Measurements from ENCODE around the gene UGT1A4.
"Not testable (repeated sequence)": the region's sequence is repeated elsewhere in the genome, so short reads cannot be mapped to it uniquely, and the experiment has no call there.

UGT1A4 gene

DNA sequence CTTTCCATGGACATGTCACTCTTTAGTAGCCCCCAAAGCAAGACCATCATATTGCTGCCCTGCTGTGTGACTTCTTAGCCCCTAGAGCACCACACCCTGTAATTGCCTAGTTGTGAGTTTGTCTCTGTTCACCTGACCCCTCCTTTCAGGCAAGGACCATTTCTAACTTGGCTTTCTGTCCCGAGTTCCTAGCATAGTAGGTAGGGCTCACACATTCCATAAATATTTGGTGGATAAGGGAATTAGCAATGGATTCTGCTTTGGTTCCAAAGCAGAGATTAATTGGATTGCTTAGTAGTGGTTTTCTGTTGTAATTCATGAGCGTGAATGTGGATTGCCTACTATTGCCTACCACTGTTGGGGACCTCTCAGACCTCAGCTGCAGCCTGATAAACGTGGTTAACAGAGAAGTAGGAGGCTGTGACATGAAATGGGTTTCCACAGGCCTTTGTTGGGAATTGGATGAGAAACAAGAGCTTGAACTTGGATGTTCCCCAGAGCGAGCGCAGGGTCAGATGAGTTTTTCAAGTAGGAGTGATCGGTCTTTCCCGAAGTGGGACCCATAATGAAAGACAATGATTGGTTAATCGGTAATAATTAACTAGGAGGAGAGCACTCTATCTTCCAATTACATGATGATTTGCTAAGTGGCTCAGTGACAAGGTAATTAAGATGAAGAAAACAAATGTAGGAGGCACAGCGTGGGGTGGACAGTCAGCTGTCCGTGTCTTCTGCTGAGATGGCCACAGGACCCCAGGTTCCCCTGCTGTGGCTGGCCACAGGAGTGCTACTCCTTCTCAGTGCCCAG, 28.1 kb downstream of the UGT1A4 start:
- in situ Hi-C loops (cut with MboI; ENCODE audit: low sequenced_read_pairs): no loop called here

DNA sequence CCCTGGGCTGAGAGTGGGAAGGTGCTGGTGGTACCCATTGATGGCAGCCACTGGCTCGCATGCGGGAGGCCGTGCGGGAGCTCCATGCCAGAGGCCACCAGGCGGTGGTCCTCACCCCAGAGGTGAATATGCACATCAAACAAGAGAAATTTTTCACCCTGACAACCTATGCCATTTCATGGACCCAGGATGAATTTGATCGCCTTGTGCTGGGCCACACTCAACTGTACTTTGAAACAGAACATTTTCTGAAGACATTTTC, 28.7 kb downstream of the UGT1A4 start:
- in situ Hi-C loops (cut with MboI; ENCODE audit: low sequenced_read_pairs): no loop called here

DNA sequence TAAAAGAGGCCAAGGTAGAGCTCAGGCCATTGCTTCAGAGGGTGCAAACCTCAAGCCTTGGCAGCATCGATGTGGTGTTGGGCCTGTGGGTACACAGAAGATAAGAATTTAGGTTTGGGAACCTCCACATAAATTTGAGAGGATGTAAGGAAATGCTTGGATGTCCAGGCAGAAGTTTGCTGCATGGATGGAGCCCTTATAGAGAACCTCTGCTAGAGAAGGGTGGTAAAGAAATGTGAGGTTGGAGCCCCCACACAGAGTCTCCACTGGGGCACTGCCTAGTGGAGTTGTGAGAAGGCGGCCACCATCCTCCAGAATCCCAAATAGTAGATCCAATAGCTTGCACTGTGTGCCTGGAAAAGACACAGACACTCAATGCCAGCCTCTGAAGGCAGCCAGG, 32.2 kb downstream of the UGT1A4 start:
- in situ Hi-C loops (cut with MboI; ENCODE audit: low sequenced_read_pairs): not testable (repeated sequence)

DNA sequence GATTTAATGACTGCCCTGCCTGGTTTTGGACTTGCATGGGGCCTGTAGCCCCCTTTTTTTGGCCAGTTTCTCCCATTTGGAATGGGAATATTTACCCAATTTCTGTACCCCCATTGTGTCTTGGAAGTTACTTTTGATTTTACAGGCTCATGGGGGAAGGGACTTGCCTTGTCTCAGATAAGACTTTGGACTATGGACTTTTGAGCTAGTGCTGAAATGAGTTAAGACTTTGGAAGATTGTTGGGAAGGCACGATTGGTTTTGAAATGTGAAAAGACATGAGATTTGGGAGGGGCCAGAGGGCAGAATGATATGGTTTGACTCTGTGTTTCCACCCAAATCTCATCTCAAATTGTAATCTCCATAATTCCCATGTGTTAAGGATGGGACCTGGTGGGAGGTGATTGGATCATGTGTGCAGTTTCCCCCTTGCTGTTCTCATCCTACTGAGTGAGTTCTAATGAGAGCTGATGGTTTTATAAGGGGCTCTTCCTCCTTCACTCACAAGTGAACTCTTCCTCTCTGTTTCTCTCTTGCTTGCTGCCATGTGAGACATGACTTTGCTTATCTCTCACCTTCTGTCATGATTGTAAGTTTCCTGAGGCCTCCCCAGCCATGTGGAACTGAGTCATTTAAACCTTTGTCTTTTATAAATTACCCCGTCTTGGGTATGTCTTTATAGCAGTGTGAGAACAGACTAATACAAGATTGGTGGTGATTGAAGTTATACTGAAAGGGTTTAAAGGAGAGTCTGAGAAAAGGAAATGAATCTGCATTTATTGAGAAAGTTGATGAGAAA, 32.9 kb downstream of the UGT1A4 start:
- in situ Hi-C loops (cut with MboI; ENCODE audit: low sequenced_read_pairs): not testable (repeated sequence)

DNA sequence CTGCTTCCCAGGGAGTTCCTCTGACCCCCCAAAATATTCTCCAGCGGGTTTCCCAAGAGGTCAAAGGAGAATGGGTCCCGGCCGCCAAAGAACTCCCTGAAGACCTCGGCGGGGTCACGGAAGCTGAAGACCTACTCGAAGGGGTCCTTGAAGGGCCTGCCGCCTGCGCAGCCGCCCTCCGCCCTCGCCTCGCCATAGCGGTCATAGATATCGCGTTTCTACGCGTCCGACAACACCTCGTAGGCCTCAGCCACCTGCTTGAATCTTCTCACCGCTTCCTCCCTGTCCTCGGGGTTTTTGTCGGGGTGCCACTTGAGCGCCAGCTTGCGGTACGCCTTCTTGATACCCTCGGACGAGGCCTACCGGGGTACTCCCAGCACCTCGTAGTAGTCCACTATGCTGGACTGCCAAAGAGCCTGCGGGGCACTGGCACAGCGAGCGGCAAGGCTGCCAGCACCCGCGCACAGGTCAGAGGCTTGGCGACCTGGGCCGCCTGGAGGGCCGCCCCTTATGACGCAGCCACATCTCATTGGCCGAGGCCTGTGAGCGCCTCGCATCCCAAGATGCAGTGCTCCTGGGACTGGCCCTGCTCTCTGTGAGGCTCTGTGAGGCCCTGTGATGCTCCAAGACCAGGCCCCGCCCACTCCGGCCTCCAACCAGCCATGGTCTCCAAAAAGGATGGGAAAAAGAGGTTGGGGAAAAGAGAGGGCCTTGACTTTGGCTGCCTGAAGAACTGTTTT, 36.5 kb downstream of the UGT1A4 start:
- in situ Hi-C loops (cut with MboI; ENCODE audit: low sequenced_read_pairs): no loop called here

DNA sequence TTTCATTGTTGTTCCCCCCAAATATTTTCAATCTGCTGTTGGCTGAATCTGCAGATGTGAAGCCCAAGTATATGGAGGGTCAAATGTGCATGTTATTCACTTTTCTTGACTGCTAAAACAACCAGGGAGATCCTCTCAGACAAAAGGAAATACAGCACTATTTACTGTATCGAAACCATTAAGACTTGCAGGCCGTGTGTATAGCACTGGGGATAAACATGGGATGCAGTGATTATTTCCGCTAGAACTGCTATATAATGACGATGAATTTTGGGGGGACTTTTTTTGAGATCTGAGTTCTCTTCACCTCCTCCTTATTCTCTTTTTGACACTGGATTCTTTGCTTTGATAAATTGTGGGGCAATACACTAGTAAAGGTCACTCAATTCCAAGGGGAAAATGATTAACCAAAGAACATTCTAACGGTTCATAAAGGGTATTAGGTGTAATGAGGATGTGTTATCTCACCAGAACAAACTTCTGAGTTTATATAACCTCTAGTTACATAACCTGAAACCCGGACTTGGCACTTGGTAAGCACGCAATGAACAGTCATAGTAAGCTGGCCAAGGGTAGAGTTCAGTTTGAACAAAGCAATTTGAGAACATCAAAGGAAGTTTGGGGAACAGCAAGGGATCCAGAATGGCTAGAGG, 38.0 kb downstream of the UGT1A4 start:
- in situ Hi-C loops (cut with MboI; ENCODE audit: low sequenced_read_pairs): no loop called here

DNA sequence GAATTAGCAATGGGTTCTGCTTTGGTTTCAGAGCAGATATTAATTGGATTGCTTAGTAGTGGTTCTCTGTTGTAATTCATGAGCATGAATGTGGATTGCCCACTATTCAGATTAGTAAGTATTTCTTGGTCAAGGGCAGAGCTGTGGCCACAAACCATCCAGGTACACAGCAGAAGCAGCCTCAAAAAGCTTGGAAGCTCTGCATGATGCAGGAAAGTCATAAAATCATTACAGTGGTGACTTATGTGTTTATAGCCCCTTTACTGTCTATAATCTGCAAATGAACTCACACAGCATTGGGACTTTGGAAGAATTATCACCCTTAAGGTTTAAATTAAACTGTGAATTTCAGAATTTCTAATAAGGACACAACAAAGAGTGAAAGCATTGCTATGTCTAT, 39.6 kb downstream of the UGT1A4 start:
- in situ Hi-C loops (cut with MboI; ENCODE audit: low sequenced_read_pairs): no loop called here

DNA sequence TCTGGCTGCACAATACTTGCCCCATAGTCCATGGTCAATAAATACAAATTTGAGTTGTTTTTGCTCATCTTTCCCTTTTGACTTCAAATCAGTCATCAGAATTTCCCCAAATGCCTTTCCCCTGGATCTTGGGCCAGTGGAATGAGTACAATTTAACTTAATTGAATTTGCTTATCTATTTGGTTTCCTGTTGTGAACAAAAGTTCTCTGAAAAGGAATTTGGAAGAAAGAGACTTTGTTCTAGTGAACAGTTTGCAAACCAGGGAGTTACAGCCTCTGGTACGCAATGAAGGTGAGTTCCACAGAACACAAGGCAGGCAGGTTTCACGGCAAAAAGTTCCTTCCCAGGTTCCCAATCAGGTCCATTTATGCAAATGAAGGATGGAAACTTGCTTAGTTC, 40.3 kb downstream of the UGT1A4 start:
- in situ Hi-C loops (cut with MboI; ENCODE audit: low sequenced_read_pairs): no loop called here

DNA sequence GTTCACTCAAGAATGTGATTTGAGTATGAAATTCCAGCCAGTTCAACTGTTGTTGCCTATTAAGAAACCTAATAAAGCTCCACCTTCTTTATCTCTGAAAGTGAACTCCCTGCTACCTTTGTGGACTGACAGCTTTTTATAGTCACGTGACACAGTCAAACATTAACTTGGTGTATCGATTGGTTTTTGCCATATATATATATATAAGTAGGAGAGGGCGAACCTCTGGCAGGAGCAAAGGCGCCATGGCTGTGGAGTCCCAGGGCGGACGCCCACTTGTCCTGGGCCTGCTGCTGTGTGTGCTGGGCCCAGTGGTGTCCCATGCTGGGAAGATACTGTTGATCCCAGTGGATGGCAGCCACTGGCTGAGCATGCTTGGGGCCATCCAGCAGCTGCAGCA, 41.5 kb downstream of the UGT1A4 start, which contains the start of gene UGT1A1:
Gene UGT1A1 (plus strand): TSS at position 228 of the 400 bp plus-strand sequence. CDS start 18 bp downstream, at position 246.
- in situ Hi-C loops (cut with MboI; ENCODE audit: low sequenced_read_pairs): no loop called here

DNA sequence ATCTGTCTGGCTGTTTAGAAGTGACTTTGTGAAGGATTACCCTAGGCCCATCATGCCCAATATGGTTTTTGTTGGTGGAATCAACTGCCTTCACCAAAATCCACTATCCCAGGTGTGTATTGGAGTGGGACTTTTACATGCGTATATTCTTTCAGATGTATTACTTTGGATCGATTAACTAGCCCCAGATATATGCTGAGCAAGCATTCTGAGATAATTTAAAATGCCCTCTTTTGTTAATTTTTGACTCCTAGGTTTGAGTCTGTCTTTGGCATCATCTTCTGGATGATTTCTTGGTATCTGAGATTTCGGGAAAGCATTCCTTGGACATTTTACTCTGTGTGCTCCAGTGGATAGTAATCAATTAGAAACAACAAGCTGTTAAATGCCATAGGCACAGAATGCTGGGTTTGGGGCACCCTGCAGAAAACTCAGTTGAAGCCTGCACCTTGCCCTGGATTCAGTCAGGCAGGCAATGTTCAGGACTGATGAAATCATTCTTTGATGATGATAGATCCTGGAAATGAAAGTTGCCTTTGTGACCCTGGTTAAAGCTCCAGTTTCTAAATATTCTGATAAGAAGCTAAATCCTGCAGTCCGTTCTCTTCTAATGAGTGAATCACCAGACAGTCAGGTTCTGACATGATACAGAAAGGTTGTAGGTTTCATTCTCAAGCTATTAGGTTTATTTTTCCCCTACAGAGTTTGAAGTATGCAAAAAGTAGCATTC, 42.7 kb downstream of the UGT1A4 start:
- in situ Hi-C loops (cut with MboI; ENCODE audit: low sequenced_read_pairs): no loop called here

DNA sequence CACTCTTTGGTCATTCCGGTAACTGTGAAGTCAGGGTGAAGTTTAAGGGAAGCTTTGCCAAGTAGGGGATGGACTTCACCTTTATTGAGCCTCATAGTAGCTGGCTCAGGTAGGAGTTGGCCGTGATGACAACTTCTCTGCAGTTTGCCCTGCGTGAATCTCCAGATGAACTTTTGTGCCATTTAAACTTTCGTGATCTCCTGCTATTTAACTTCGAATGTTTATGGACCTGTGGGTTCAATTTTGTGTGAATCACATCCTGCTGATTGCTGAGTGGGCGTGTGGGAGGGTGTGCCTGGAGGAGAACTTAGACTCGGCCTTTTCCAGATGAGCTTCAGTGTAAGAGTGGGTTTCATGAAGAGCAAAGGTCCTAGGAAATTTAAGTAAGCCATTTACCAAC, 45.7 kb downstream of the UGT1A4 start:
- in situ Hi-C loops (cut with MboI; ENCODE audit: low sequenced_read_pairs): no loop called here

DNA sequence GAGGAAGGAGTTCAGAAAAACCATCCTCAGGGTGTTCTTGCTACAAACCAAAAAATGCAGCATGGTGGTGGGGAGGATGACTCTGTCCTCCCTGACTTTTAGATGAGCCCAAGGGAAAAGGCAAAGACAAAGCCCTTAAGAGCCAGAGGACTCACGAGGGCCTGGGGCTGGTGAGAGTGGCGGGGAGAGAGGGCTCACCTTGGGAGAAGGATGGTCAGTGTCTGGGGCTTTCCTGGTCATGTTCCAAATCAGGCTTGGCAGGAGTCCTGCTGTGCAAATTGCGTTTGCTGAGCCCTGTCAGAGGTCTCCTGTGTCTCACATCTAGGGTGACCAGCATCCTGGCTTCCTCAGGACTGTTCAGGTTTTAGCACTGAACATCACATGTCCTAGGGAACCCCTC, 46.2 kb downstream of the UGT1A4 start:
- in situ Hi-C loops (cut with MboI; ENCODE audit: low sequenced_read_pairs): no loop called here

DNA sequence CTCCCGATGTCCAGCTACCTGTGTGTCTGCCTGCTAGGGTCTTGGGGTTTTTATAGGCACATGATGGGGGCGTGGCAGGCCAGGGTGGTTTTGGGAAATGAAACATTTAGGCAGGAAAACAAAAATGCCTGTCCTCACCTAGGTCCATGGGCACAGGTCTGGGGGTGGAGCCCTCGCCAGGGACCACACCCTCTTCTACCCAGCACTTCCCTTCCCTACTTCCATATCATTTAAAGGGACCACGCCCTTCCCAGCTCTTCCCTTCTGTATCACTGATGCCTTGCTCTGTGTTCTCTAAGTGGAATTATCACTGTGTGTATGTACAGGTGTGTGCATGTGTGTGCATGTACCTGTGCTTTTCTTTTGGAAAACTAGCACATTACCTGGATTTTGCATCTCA, 47.9 kb downstream of the UGT1A4 start:
- in situ Hi-C loops (cut with MboI; ENCODE audit: low sequenced_read_pairs): no loop called here

DNA sequence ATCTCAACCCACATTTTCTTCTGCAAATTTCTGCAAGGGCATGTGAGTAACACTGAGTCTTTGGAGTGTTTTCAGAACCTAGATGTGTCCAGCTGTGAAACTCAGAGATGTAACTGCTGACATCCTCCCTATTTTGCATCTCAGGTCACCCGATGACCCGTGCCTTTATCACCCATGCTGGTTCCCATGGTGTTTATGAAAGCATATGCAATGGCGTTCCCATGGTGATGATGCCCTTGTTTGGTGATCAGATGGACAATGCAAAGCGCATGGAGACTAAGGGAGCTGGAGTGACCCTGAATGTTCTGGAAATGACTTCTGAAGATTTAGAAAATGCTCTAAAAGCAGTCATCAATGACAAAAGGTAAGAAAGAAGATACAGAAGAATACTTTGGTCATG, 49.5 kb downstream of the UGT1A4 start:
- in situ Hi-C loops (cut with MboI; ENCODE audit: low sequenced_read_pairs): no loop called here

DNA sequence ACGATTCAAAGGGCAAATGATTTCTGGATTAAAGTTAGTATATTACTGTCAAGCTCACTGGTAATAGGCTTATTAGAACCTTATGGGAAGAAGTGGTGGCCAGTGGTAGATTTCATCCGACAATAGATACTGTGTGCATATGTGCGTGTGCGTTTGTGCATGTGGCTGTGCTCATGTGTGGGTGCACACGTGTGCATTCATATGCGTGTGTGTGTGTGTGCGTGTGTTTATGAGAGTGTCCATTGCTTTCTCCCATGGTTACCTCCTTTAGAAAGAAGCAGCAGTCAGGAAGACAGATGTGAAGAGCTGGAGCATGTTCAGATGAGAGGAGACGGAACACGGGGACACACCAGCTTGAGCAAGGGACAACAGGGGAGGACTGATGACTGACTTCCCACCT, 50.7 kb downstream of the UGT1A4 start:
- in situ Hi-C loops (cut with MboI; ENCODE audit: low sequenced_read_pairs): no loop called here

DNA sequence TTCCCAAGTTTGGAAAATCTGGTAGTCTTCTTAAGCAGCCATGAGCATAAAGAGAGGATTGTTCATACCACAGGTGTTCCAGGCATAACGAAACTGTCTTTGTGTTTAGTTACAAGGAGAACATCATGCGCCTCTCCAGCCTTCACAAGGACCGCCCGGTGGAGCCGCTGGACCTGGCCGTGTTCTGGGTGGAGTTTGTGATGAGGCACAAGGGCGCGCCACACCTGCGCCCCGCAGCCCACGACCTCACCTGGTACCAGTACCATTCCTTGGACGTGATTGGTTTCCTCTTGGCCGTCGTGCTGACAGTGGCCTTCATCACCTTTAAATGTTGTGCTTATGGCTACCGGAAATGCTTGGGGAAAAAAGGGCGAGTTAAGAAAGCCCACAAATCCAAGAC, 53.6 kb downstream of the UGT1A4 start:
- in situ Hi-C loops (cut with MboI; ENCODE audit: low sequenced_read_pairs): no loop called here

DNA sequence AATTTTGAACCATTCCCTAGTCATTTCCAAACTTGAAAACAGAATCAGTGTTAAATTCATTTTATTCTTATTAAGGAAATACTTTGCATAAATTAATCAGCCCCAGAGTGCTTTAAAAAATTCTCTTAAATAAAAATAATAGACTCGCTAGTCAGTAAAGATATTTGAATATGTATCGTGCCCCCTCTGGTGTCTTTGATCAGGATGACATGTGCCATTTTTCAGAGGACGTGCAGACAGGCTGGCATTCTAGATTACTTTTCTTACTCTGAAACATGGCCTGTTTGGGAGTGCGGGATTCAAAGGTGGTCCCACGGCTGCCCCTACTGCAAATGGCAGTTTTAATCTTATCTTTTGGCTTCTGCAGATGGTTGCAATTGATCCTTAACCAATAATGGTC, 54.0 kb downstream of the UGT1A4 start:
- in situ Hi-C loops (cut with MboI; ENCODE audit: low sequenced_read_pairs): no loop called here

DNA sequence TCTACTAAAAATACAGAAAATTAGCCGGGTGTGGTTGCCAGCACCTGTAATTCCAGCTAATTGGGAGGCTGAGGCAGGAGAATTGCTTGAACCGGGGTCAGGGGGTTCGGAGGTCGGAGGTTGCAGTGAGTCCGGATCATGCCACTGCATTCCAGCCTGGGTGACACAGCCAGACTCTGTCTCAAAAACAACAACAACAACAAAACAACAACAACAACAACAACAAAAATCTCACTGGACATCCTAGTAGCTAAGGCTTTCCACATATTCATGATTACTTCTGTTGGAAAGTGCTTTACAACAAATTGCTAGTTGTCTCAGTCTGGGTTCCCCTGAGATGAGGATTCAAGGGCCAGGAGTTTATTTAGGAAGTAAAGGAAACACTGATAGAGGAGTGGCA, 55.3 kb downstream of the UGT1A4 start:
- in situ Hi-C loops (cut with MboI; ENCODE audit: low sequenced_read_pairs): no loop called here

DNA sequence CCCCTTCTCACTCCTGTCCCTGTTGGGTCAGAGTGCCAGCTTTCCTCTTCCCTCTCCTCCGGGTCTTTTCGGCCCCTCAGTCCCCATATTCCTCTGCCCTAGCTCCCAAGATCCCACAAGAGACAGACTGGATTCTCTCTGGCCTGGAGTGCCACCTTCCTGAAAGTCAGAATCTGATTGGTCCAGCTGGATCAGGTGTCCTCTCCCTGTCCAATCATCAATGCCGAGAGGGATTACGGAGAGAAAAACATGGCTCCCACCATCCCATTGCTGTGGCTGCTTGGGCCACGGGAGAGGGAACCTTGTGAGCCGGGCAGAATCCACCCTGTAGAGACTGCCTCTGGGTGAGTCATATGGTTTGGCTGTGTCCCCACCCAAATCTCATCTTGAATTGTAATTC, 56.9 kb downstream of the UGT1A4 start:
- in situ Hi-C loops (cut with MboI; ENCODE audit: low sequenced_read_pairs): no loop called here

DNA sequence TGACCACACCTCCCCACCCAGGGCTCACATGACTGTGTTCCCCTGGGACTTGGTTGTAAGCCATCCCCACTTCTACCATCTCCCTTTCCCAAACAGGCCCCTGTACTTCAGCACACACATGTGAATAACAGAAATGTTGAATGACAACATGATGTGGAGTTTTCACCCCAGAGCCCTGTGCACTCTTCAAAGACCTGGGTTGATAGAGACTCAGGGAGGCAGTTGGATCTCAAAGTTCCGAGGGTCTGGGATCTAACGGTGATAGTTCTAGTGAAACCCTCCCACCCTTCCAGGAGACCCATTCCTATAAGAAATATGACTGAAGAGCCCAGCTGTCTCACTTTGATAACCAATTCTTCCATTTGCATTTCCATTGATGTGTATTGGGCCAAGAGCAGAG, 59.5 kb downstream of the UGT1A4 start, which contains the start of gene MROH2A:
Gene MROH2A (plus strand): TSS at position 301 of the 400 bp plus-strand sequence. CDS start 1,029 bp downstream, outside the sequence.
- in situ Hi-C loops (cut with MboI; ENCODE audit: low sequenced_read_pairs): no loop called here
